WTC11 (cell line): Measurements from ENCODE around the gene MDH2. TPM values are rescaled to one million over a fixed set of nuclear protein-coding genes. Genes with fewer than 3 reads are reported as not detected.
"Not testable (repeated sequence)": the region's sequence is repeated elsewhere in the genome, so short reads cannot be mapped to it uniquely, and the experiment has no call there.

Experiments used
- ATAC-seq: fragments of 200-7000 bp; cut with Tn5 transposase; 2 replicates; pipeline ENCODE4 v1.10.0; 2021; ENCODE audit warnings: mild to moderate bottlenecking, moderate library complexity
- CTCF ChIA-PET: fragments of 300-600 bp; sonication (Branson Sonifier 250); formaldehyde crosslinking; loops from one replicate; lab custom pipeline; 2021; ENCODE audit warnings: antibody characterized with exemption; lab: Charles Lee
- POLR2A ChIA-PET: fragments of 350-600 bp; sonication (Branson Sonifier 250); formaldehyde crosslinking; loops from one replicate; lab custom pipeline; 2021; ENCODE audit warnings: antibody characterized with exemption; lab: Charles Lee
- DNase-seq: peaks from one replicate; pipeline ENCODE4 v3.0.0; 2021; ENCODE audit warnings: low spot score
- H3K27ac Mint-ChIP-seq: 2 replicates; pipeline ENCODE4 v1.8.0; 2021; ENCODE audit warnings: mixed read lengths
- H3K27me3 Mint-ChIP-seq: 2 replicates; pipeline ENCODE4 v1.8.0; 2021; ENCODE audit warnings: low read depth, mild to moderate bottlenecking, moderate library complexity, mixed read lengths
- H3K36me3 Mint-ChIP-seq: 2 replicates; pipeline ENCODE4 v1.8.0; 2021; ENCODE audit warnings: mixed read lengths
- H3K4me1 Mint-ChIP-seq: 2 replicates; pipeline ENCODE4 v1.8.0; 2022; ENCODE audit warnings: mixed read lengths
- H3K4me3 Mint-ChIP-seq: 2 replicates; pipeline ENCODE4 v1.8.0; 2021; ENCODE audit warnings: mild to moderate bottlenecking, moderate library complexity, mixed read lengths
- H3K9me3 Mint-ChIP-seq: 2 replicates; pipeline ENCODE4 v1.8.0; 2021; ENCODE audit warnings: mixed read lengths
- ATF3 ChIP-seq: sonication (generic); formaldehyde crosslinking; conservative IDR thresholded peaks from 2 replicates; pipeline ENCODE4 v1.8.1; 2022; ENCODE audit warnings: mild to moderate bottlenecking, missing genetic modification reagents
- CREB1 ChIP-seq: sonication (generic); formaldehyde crosslinking; IDR thresholded peaks from 2 replicates; pipeline ENCODE4 v1.8.0; 2023; ENCODE audit warnings: mild to moderate bottlenecking, missing genetic modification reagents
- ETV6 ChIP-seq: sonication (generic); formaldehyde crosslinking; IDR thresholded peaks from 2 replicates; pipeline ENCODE4 v1.8.1; 2022; ENCODE audit warnings: mild to moderate bottlenecking, missing genetic modification reagents
- FOXK1 ChIP-seq: sonication (generic); formaldehyde crosslinking; IDR thresholded peaks from 2 replicates; pipeline ENCODE4 v1.8.0; 2022; ENCODE audit warnings: mild to moderate bottlenecking, moderate library complexity, missing genetic modification reagents
- GABPB1 ChIP-seq: sonication (generic); formaldehyde crosslinking; IDR thresholded peaks from 2 replicates; pipeline ENCODE4 v1.8.1; 2023; ENCODE audit warnings: mild to moderate bottlenecking, missing genetic modification reagents
- GRHL2 ChIP-seq: fragments of 250-450 bp; sonication (Bioruptor Pico); IDR thresholded peaks from 2 replicates; pipeline ENCODE4 v1.8.0; 2022; ENCODE audit warnings: mild to moderate bottlenecking, moderate library complexity; ENCODE audit not compliant: insufficient replicate concordance, severe bottlenecking
- HMGA2 ChIP-seq: fragments of 250-450 bp; sonication (Bioruptor Pico); IDR thresholded peaks from 2 replicates; pipeline ENCODE4 v1.4.0; 2021; ENCODE audit warnings: mild to moderate bottlenecking, moderate library complexity
- IRF1 ChIP-seq: sonication (generic); formaldehyde crosslinking; IDR thresholded peaks from 2 replicates; pipeline ENCODE4 v1.8.0; 2023; ENCODE audit warnings: missing genetic modification reagents
- KAT7 ChIP-seq: sonication (generic); formaldehyde crosslinking; IDR thresholded peaks from 2 replicates; pipeline ENCODE4 v1.8.1; 2023; ENCODE audit warnings: missing genetic modification reagents, mild to moderate bottlenecking, borderline replicate concordance
- MYBL2 ChIP-seq: sonication (generic); formaldehyde crosslinking; IDR thresholded peaks from 2 replicates; pipeline ENCODE4 v1.8.1; 2023; ENCODE audit warnings: mild to moderate bottlenecking, moderate library complexity, missing genetic modification reagents
- NFATC4 ChIP-seq: fragments of 250-450 bp; sonication (Bioruptor Pico); IDR thresholded peaks from 2 replicates; pipeline ENCODE4 v1.9.0; 2021; ENCODE audit warnings: mild to moderate bottlenecking
- PREB ChIP-seq: sonication (generic); formaldehyde crosslinking; IDR thresholded peaks from 2 replicates; pipeline ENCODE4 v1.8.1; 2022; ENCODE audit warnings: mild to moderate bottlenecking, missing genetic modification reagents, moderate library complexity, borderline replicate concordance
- RORB ChIP-seq: fragments of 250-450 bp; sonication (Bioruptor Pico); IDR thresholded peaks from 2 replicates; pipeline ENCODE4 v1.9.0; 2021; ENCODE audit warnings: mild to moderate bottlenecking
- SMAD4 ChIP-seq: sonication (generic); formaldehyde crosslinking; IDR thresholded peaks from 2 replicates; pipeline ENCODE4 v1.8.0; 2022; ENCODE audit warnings: mild to moderate bottlenecking, missing genetic modification reagents
- TP53 ChIP-seq: sonication (generic); formaldehyde crosslinking; IDR thresholded peaks from 2 replicates; pipeline ENCODE4 v1.8.1; 2023; ENCODE audit warnings: mild to moderate bottlenecking, missing genetic modification reagents
- ZBTB21 ChIP-seq: sonication (generic); formaldehyde crosslinking; IDR thresholded peaks from 2 replicates; pipeline ENCODE4 v1.8.1; 2023; ENCODE audit warnings: mild to moderate bottlenecking, missing genetic modification reagents, borderline replicate concordance
- ZNF121 ChIP-seq: sonication (generic); formaldehyde crosslinking; IDR thresholded peaks from 2 replicates; pipeline ENCODE4 v1.8.0; 2023; ENCODE audit warnings: missing genetic modification reagents
- ZNF416 ChIP-seq: fragments of 250-450 bp; sonication (Bioruptor Pico); IDR thresholded peaks from 2 replicates; pipeline ENCODE4 v1.9.0; 2021; ENCODE audit warnings: mild to moderate bottlenecking, inconsistent platforms
- ZNF423 ChIP-seq: fragments of 250-450 bp; sonication (Bioruptor Pico); IDR thresholded peaks from 2 replicates; pipeline ENCODE4 v2.1.2; 2022; ENCODE audit warnings: mild to moderate bottlenecking, moderate library complexity
- ZNF671 ChIP-seq: fragments of 250-450 bp; sonication (Bioruptor Pico); IDR thresholded peaks from 2 replicates; pipeline ENCODE4 v1.8.0; 2021; ENCODE audit warnings: mild to moderate bottlenecking
- total RNA-seq: library from RNA; stranded (reverse); gene quantifications from 3 replicates; pipeline ENCODE4 v1.2.3, GENCODE V29; 2021
- TF ChIP-seq, protein P1 (sequence below): fragments of 250-450 bp; sonication (Bioruptor Pico); IDR thresholded peaks from 2 replicates; pipeline ENCODE4 v1.9.0; 2021; ENCODE audit warnings: mild to moderate bottlenecking
- TF ChIP-seq, protein P2 (sequence below): sonication (generic); formaldehyde crosslinking; IDR thresholded peaks from 2 replicates; pipeline ENCODE4 v1.8.1; 2023; ENCODE audit warnings: mild to moderate bottlenecking, missing genetic modification reagents, borderline replicate concordance

MDH2 gene
- total RNA-seq, 1 experiment from 2014 or later: 333 TPM

DNA sequence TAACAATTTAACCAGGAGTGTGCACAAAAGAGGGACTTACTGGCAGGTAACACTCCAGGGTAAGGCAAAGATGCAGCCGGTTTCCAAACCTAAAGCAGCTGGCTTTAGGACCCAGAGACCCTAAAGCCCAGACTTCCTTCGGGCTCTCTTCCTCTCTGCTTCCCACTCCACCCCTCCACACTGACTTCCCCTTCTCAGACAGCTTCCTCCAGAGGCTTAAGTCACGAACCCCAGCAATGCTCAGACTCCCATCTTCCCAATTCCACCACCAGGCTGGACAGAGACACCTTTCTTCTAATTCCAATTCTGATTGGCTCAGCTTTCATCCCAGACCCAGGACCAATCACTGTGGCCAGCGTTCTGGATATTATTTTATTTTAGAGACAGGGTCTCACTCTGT is 24.9 kb upstream of the MDH2 start:
- no peak for DNase-seq
- no peaks in the 10 kb centered on the region for H3K27me3 Mint-ChIP-seq
- H3K9me3 Mint-ChIP-seq: no peaks in the 10 kb centered on the region; the same call in 1 of the 2 replicates
- peaks cover 3% of the 10 kb centered on the region for H3K4me1 Mint-ChIP-seq
- H3K27ac Mint-ChIP-seq: no peak overlapping the region
- peaks cover 11% of the 10 kb centered on the region for H3K36me3 Mint-ChIP-seq
- CTCF ChIA-PET: interaction anchor here (0.9 to 1.3 kb wide), 4 partner anchors 62 to 291 kb away, joined by 3 to 5 read pairs (median 4); no protein-coding TSS in a partner anchor
- no peak overlapping the region; the same call in 1 of the 2 replicates for H3K4me3 Mint-ChIP-seq
- peak; percentile 71 for ATAC-seq
- TF ChIP-seq SMAD4 (CRISPR knock-in tag) (no peak), FOXK1 (CRISPR knock-in tag) (no peak)
- POLR2A ChIA-PET: interaction anchor here (0.7 kb wide), 1 partner anchor 25 kb away, joined by 3 read pairs; the partner anchor contains the start of genes MDH2 and STYXL1

GRCh38 chr7:76029682-76030081 is 18.2 kb upstream of the MDH2 start:
- H3K4me1 Mint-ChIP-seq, H3K36me3 Mint-ChIP-seq, H3K4me3 Mint-ChIP-seq, ATAC-seq, H3K27me3 Mint-ChIP-seq, POLR2A ChIA-PET, H3K9me3 Mint-ChIP-seq, H3K27ac Mint-ChIP-seq: not testable (repeated sequence)
- peak; percentile 39 for DNase-seq
- TF ChIP-seq ZNF423 (CRISPR knock-in tag): peak; percentile 55; the same call in 1 of the 2 replicates
- CTCF ChIA-PET: interaction anchor here (0.9 to 2.8 kb wide), 3 partner anchors 9 to 43 kb away, joined by 3 to 11 read pairs (median 4); partner anchors contain the start of genes MDH2 and STYXL1

GRCh38 chr7:76031964-76032363 is 15.9 kb upstream of the MDH2 start:
- peaks cover 3% of the 10 kb centered on the region for H3K4me1 Mint-ChIP-seq
- CTCF ChIA-PET: no interaction called here
- H3K4me3 Mint-ChIP-seq: no peak overlapping the region
- TF ChIP-seq PREB (CRISPR knock-in tag) (no peak), ETV6 (CRISPR knock-in tag) (no peak), RORB (CRISPR knock-in tag) (no peak), MYBL2 (CRISPR knock-in tag) (no peak), ZBTB21 (no peak), HMGA2 (CRISPR knock-in tag) (no peak)
- H3K36me3 Mint-ChIP-seq: peaks cover 4% of the 10 kb centered on the region; the same call in 1 of the 2 replicates
- ATAC-seq (no peak), DNase-seq (no peak)
- no peaks in the 10 kb centered on the region for H3K9me3 Mint-ChIP-seq
- no peaks in the 10 kb centered on the region for H3K27me3 Mint-ChIP-seq
- POLR2A ChIA-PET: no interaction called here
- H3K27ac Mint-ChIP-seq: no peak overlapping the region

DNA sequence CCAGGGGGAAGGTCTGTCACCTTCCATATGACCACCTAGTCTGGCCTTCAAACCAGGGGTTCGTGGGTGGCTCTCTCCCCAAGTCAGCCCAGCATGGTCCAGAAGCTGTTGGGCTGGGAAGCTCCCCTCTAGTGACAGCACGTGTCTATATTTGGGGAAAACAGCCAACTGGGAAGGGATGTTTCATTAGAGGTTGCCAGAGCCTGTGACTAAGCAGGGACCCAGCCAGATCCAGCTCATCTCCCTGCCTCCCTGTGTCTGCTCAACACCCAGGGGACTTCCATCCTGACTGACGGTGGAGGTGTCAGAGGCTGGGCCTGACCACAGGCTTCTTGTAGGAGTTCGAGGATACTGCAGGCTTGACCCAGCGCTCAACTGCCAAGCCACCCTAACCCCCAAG is 10.6 kb upstream of the MDH2 start:
- Mint-ChIP-seq H3K36me3 (no peaks in the 10 kb centered on the region), H3K4me3 (no peak overlapping the region), H3K27me3 (no peaks in the 10 kb centered on the region), H3K4me1 (no peaks in the 10 kb centered on the region), H3K9me3 (no peaks in the 10 kb centered on the region), H3K27ac (no peak overlapping the region)
- CTCF ChIA-PET: interaction anchor here (0.8 to 1.2 kb wide), 3 partner anchors 10 to 277 kb away, joined by 3 to 4 read pairs (median 3); partner anchors contain the start of genes MDH2 and STYXL1
- DNase-seq (no peak), ATAC-seq (no peak)
- POLR2A ChIA-PET: interaction anchor here (1.9 kb wide), 1 partner anchor 10 kb away, joined by 5 read pairs; the partner anchor contains the start of genes MDH2 and STYXL1
- TF ChIP-seq ZNF671 (CRISPR knock-in tag) (no peak), KAT7 (CRISPR knock-in tag) (no peak), TP53 (CRISPR knock-in tag) (no peak), NFATC4 (CRISPR knock-in tag) (no peak), GABPB1 (CRISPR knock-in tag) (no peak), ATF3 (CRISPR knock-in tag) (no peak), CREB1 (CRISPR knock-in tag) (no peak), IRF1 (CRISPR knock-in tag) (no peak), GRHL2 (CRISPR knock-in tag) (no peak), ZNF416 (CRISPR knock-in tag) (no peak), FOXK1 (CRISPR knock-in tag) (no peak), ZNF121 (CRISPR knock-in tag) (no peak)
- TF ChIP-seq, protein P1, sequence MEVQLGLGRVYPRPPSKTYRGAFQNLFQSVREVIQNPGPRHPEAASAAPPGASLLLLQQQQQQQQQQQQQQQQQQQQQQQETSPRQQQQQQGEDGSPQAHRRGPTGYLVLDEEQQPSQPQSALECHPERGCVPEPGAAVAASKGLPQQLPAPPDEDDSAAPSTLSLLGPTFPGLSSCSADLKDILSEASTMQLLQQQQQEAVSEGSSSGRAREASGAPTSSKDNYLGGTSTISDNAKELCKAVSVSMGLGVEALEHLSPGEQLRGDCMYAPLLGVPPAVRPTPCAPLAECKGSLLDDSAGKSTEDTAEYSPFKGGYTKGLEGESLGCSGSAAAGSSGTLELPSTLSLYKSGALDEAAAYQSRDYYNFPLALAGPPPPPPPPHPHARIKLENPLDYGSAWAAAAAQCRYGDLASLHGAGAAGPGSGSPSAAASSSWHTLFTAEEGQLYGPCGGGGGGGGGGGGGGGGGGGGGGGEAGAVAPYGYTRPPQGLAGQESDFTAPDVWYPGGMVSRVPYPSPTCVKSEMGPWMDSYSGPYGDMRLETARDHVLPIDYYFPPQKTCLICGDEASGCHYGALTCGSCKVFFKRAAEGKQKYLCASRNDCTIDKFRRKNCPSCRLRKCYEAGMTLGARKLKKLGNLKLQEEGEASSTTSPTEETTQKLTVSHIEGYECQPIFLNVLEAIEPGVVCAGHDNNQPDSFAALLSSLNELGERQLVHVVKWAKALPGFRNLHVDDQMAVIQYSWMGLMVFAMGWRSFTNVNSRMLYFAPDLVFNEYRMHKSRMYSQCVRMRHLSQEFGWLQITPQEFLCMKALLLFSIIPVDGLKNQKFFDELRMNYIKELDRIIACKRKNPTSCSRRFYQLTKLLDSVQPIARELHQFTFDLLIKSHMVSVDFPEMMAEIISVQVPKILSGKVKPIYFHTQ (CRISPR knock-in tag): no peak
- TF ChIP-seq, protein P2, sequence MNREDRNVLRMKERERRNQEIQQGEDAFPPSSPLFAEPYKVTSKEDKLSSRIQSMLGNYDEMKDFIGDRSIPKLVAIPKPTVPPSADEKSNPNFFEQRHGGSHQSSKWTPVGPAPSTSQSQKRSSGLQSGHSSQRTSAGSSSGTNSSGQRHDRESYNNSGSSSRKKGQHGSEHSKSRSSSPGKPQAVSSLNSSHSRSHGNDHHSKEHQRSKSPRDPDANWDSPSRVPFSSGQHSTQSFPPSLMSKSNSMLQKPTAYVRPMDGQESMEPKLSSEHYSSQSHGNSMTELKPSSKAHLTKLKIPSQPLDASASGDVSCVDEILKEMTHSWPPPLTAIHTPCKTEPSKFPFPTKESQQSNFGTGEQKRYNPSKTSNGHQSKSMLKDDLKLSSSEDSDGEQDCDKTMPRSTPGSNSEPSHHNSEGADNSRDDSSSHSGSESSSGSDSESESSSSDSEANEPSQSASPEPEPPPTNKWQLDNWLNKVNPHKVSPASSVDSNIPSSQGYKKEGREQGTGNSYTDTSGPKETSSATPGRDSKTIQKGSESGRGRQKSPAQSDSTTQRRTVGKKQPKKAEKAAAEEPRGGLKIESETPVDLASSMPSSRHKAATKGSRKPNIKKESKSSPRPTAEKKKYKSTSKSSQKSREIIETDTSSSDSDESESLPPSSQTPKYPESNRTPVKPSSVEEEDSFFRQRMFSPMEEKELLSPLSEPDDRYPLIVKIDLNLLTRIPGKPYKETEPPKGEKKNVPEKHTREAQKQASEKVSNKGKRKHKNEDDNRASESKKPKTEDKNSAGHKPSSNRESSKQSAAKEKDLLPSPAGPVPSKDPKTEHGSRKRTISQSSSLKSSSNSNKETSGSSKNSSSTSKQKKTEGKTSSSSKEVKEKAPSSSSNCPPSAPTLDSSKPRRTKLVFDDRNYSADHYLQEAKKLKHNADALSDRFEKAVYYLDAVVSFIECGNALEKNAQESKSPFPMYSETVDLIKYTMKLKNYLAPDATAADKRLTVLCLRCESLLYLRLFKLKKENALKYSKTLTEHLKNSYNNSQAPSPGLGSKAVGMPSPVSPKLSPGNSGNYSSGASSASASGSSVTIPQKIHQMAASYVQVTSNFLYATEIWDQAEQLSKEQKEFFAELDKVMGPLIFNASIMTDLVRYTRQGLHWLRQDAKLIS (CRISPR knock-in tag): no peak
